GM12878 (cell line): Measurements from ENCODE around the gene TTC39C. TPM values are rescaled to one million over a fixed set of nuclear protein-coding genes. Genes with fewer than 3 reads are reported as not detected.

Experiments used
- CREM ChIP-seq: IDR thresholded peaks from 2 replicates; pipeline ENCODE4 v1.6.1; 2014; ENCODE audit warnings: antibody characterized with exemption, low read depth
- EED ChIP-seq: sonication (generic); IDR thresholded peaks from 2 replicates; pipeline ENCODE4 v1.6.1; 2016; ENCODE audit warnings: antibody characterized with exemption, low read depth
- ETV6 ChIP-seq, 2 experiments: fragments of 450-650 bp in 1 of 2; IDR thresholded peaks in 1 of 2; conservative IDR thresholded peaks in 1 of 2; 2 replicates each; pipeline ENCODE4 v1.6.1; 2014; ENCODE audit warnings: antibody characterized with exemption in 1 of 2, borderline replicate concordance in 1 of 2, low read depth in 1 of 2, mild to moderate bottlenecking in 1 of 2, moderate library complexity in 1 of 2
- FOXM1 ChIP-seq: IDR thresholded peaks from 2 replicates; pipeline ENCODE4 v1.6.1; 2012; ENCODE audit warnings: low read depth, mild to moderate bottlenecking, inconsistent platforms, low read length, moderate library complexity
- HDAC2 ChIP-seq: fragments of 200-600 bp; sonication (generic); IDR thresholded peaks from 2 replicates; pipeline ENCODE4 v1.6.1; 2017
- IKZF2 ChIP-seq, 2 experiments: fragments of 450-650 bp; IDR thresholded peaks; 2 replicates each; pipeline ENCODE4 v1.6.1; 2017; ENCODE audit warnings: mild to moderate bottlenecking in 2 of 2, moderate library complexity in 2 of 2
- NFXL1 ChIP-seq: fragments of 450-650 bp; IDR thresholded peaks from 2 replicates; pipeline ENCODE4 v1.6.1; 2017; ENCODE audit warnings: antibody characterized with exemption, mild to moderate bottlenecking, borderline replicate concordance
- NRF1 ChIP-seq: conservative IDR thresholded peaks from 2 replicates; pipeline ENCODE4 v1.6.1; 2011; ENCODE audit warnings: mild to moderate bottlenecking, low read depth, low read length, improper control_type of control experiment
- POU2F2 ChIP-seq: IDR thresholded peaks from 3 replicates; pipeline ENCODE4 v1.6.1; 2011; ENCODE audit warnings: low read depth, mild to moderate bottlenecking, low read length, borderline replicate concordance
- RB1 ChIP-seq: fragments of 450-650 bp; formaldehyde crosslinking; IDR thresholded peaks from 2 replicates; pipeline ENCODE4 v1.6.1; 2017; ENCODE audit warnings: mild to moderate bottlenecking, borderline replicate concordance
- RELA ChIP-seq: fragments of 450-650 bp; IDR thresholded peaks from 2 replicates; pipeline ENCODE4 v1.8.0; 2014; ENCODE audit warnings: borderline replicate concordance; ENCODE audit not compliant: partially characterized antibody
- STAT3 ChIP-seq: IDR thresholded peaks from 2 replicates; pipeline ENCODE4 v1.6.1; 2011; ENCODE audit warnings: low read depth, low read length, improper control_type of control experiment
- TBL1XR1 ChIP-seq: IDR thresholded peaks from 2 replicates; pipeline ENCODE4 v1.6.1; 2012; ENCODE audit warnings: low read depth, low read length, improper control_type of control experiment
- ZNF217 ChIP-seq: fragments of 450-650 bp; IDR thresholded peaks from 2 replicates; pipeline ENCODE4 v1.6.1; 2017; ENCODE audit warnings: antibody characterized with exemption, mild to moderate bottlenecking
- ZNF274 ChIP-seq: IDR thresholded peaks from one replicate; pipeline ENCODE4 v1.8.0; 2011; ENCODE audit not compliant: insufficient read length, insufficient read depth
- ZNF622 ChIP-seq: fragments of 450-650 bp; IDR thresholded peaks from 2 replicates; pipeline ENCODE4 v1.6.1; 2017; ENCODE audit warnings: mild to moderate bottlenecking, inconsistent platforms
- polyA plus RNA-seq, 11 experiments: library from polyadenylated mRNA; depleted of rRNA in 4 of 11; unstranded in 6 of 11; stranded (reverse) in 5 of 11; fragments of >200 nt; fragmentation: Nextera tagmentation in 4 of 11; fragmentation: Illumina TruSeq in 1 of 11; extraction: Ambion mirVana in 4 of 11; extraction: Trizol in 1 of 11; gene quantifications; 1 replicate in 1 of 11; 2 replicates in 10 of 11; pipeline versions ENCODE4 v1.2.1 to v1.2.3, GENCODE V29; 2011 to 2016; ENCODE audit warnings: inconsistent platforms in 2 of 11, missing spikeins in 2 of 11, low read depth in 1 of 11
- total RNA-seq, 4 experiments: library from RNA; depleted of rRNA in 3 of 4; stranded (reverse); fragments of >200 nt in 3 of 4; fragmentation: Illumina TruSeq in 1 of 4; extraction: Trizol in 1 of 4; gene quantifications; 2 replicates each; pipeline versions ENCODE4 v1.2.1 to v1.2.3, GENCODE V29; 2013 to 2021
- TF ChIP-seq, protein P1 (sequence below): IDR thresholded peaks from 2 replicates; pipeline ENCODE4 v1.6.1; 2012; ENCODE audit warnings: low read length, inconsistent platforms
- TF ChIP-seq, protein P2 (sequence below): fragments of 450-650 bp; IDR thresholded peaks from 2 replicates; pipeline ENCODE4 v1.6.1; 2017; ENCODE audit warnings: low read depth, mild to moderate bottlenecking, moderate library complexity
- TF ChIP-seq, protein P3 (sequence below): fragments of 450-650 bp; formaldehyde crosslinking; IDR thresholded peaks from 2 replicates; pipeline ENCODE4 v1.4.0; 2020; ENCODE audit warnings: mild to moderate bottlenecking, moderate library complexity
- TF ChIP-seq, protein P4 (sequence below): IDR thresholded peaks from 2 replicates; pipeline ENCODE4 v1.6.1; 2012; ENCODE audit warnings: low read depth, low read length, improper control_type of control experiment
- TF ChIP-seq, protein P5 (sequence below): fragments of 150-350 bp; IDR thresholded peaks from 2 replicates; pipeline ENCODE4 v1.6.1; 2014; ENCODE audit warnings: mild to moderate bottlenecking, low read depth, low read length

Gene TTC39C
- total and polyA plus RNA-seq, 10 of the 15 experiments (the other 5 are each of a cell fraction or from before 2014, with no cell fraction given): 21.1 to 91.0 (median 64.8) TPM

DNA sequence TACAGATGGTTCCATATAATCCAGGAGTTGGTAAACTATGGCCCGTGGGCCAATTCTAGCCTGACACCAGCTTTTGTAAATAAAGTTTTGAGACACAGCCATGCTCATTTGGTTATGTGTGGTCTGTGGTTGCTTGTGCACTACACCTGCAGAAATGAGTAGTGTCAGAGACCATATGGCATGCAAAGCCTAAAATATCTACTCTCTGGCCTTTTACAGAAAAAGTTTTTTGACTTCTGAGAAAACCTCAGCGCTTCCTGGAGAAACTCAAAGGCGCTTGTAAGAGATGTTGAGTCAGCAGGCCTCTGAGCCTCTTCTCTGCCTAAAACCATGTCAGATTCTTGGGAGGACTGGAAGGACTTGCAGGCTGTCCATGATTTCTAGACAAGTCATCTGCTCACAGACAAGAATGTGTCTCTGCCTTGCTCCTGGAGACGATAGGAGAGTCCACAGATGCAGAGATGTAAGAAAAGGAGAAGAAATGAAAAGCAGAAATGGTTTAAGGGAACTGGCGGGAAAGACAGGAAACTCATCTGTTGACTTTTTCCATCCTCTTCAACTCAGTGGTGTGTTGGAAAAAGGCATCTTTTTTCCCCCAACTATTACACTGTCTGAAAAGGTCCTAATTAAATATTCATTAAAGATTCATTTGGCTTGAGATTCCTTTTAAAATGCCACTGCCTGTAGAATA, 5.2 kb downstream of the TTC39C start (continued):
- TF ChIP-seq ZNF622: no peak
- 0 out of 2 replicates have a peak, but pooled peaks have one; percentile 56 for TF ChIP-seq STAT3
- no peak for TF ChIP-seq NFXL1
- peak; percentile 99 for TF ChIP-seq POU2F2
- TF ChIP-seq, protein P1, sequence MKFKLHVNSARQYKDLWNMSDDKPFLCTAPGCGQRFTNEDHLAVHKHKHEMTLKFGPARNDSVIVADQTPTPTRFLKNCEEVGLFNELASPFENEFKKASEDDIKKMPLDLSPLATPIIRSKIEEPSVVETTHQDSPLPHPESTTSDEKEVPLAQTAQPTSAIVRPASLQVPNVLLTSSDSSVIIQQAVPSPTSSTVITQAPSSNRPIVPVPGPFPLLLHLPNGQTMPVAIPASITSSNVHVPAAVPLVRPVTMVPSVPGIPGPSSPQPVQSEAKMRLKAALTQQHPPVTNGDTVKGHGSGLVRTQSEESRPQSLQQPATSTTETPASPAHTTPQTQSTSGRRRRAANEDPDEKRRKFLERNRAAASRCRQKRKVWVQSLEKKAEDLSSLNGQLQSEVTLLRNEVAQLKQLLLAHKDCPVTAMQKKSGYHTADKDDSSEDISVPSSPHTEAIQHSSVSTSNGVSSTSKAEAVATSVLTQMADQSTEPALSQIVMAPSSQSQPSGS: no peak
- TF ChIP-seq RELA: no peak
- TF ChIP-seq, protein P2, sequence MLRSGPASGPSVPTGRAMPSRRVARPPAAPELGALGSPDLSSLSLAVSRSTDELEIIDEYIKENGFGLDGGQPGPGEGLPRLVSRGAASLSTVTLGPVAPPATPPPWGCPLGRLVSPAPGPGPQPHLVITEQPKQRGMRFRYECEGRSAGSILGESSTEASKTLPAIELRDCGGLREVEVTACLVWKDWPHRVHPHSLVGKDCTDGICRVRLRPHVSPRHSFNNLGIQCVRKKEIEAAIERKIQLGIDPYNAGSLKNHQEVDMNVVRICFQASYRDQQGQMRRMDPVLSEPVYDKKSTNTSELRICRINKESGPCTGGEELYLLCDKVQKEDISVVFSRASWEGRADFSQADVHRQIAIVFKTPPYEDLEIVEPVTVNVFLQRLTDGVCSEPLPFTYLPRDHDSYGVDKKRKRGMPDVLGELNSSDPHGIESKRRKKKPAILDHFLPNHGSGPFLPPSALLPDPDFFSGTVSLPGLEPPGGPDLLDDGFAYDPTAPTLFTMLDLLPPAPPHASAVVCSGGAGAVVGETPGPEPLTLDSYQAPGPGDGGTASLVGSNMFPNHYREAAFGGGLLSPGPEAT: peak; percentile 65
- peak in 1 of 2 experiments; percentile 90; a peak in 2 of 4 replicates for TF ChIP-seq ETV6 (conservative IDR thresholded peaks at IDR 0.05 in 1 of 2, IDR thresholded peaks at IDR 0.05 in 1 of 2; ENCODE audit: borderline replicate concordance in 1 of 2, low read depth in 1 of 2)
- TF ChIP-seq RB1: no peak
- TF ChIP-seq IKZF2 (IDR thresholded peaks at IDR 0.05): peak; percentile 80 to 82
- no peak for TF ChIP-seq FOXM1
- TF ChIP-seq, protein P3, sequence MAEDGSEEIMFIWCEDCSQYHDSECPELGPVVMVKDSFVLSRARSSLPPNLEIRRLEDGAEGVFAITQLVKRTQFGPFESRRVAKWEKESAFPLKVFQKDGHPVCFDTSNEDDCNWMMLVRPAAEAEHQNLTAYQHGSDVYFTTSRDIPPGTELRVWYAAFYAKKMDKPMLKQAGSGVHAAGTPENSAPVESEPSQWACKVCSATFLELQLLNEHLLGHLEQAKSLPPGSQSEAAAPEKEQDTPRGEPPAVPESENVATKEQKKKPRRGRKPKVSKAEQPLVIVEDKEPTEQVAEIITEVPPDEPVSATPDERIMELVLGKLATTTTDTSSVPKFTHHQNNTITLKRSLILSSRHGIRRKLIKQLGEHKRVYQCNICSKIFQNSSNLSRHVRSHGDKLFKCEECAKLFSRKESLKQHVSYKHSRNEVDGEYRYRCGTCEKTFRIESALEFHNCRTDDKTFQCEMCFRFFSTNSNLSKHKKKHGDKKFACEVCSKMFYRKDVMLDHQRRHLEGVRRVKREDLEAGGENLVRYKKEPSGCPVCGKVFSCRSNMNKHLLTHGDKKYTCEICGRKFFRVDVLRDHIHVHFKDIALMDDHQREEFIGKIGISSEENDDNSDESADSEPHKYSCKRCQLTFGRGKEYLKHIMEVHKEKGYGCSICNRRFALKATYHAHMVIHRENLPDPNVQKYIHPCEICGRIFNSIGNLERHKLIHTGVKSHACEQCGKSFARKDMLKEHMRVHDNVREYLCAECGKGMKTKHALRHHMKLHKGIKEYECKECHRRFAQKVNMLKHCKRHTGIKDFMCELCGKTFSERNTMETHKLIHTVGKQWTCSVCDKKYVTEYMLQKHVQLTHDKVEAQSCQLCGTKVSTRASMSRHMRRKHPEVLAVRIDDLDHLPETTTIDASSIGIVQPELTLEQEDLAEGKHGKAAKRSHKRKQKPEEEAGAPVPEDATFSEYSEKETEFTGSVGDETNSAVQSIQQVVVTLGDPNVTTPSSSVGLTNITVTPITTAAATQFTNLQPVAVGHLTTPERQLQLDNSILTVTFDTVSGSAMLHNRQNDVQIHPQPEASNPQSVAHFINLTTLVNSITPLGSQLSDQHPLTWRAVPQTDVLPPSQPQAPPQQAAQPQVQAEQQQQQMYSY: no peak
- peak; percentile 90 for TF ChIP-seq EED
- TF ChIP-seq ZNF274: no peak
- peak; percentile 93 for TF ChIP-seq TBL1XR1
- peak; percentile 93 for TF ChIP-seq ZNF217
- TF ChIP-seq CREM: peak; percentile 94
- no peak for TF ChIP-seq NRF1
- TF ChIP-seq, protein P4, sequence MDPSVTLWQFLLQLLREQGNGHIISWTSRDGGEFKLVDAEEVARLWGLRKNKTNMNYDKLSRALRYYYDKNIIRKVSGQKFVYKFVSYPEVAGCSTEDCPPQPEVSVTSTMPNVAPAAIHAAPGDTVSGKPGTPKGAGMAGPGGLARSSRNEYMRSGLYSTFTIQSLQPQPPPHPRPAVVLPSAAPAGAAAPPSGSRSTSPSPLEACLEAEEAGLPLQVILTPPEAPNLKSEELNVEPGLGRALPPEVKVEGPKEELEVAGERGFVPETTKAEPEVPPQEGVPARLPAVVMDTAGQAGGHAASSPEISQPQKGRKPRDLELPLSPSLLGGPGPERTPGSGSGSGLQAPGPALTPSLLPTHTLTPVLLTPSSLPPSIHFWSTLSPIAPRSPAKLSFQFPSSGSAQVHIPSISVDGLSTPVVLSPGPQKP: no peak; the same call in 1 of the 2 replicates
- TF ChIP-seq, protein P5, sequence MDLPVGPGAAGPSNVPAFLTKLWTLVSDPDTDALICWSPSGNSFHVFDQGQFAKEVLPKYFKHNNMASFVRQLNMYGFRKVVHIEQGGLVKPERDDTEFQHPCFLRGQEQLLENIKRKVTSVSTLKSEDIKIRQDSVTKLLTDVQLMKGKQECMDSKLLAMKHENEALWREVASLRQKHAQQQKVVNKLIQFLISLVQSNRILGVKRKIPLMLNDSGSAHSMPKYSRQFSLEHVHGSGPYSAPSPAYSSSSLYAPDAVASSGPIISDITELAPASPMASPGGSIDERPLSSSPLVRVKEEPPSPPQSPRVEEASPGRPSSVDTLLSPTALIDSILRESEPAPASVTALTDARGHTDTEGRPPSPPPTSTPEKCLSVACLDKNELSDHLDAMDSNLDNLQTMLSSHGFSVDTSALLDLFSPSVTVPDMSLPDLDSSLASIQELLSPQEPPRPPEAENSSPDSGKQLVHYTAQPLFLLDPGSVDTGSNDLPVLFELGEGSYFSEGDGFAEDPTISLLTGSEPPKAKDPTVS: no peak
- no peak for TF ChIP-seq HDAC2
- TF ChIP-seq, all 136 proteins: peak for 52
